Activated naive CD4-positive, alpha-beta T cell treated with anti-CD3 and anti-CD28 coated beads, Interleukin-2, amount 50 U/mL, for 24 hours (primary cell): ENCODE results near the gene TTC34.

Experiments
- H3K27ac Mint-ChIP-seq: one replicate; pipeline ENCODE4 v1.8.0; 2021; ENCODE audit warnings: mild to moderate bottlenecking, mixed read lengths
- H3K27me3 Mint-ChIP-seq: one replicate; pipeline ENCODE4 v1.8.0; 2021; ENCODE audit warnings: mixed read lengths
- H3K36me3 Mint-ChIP-seq: one replicate; pipeline ENCODE4 v1.8.0; 2021; ENCODE audit warnings: mixed read lengths
- H3K4me1 Mint-ChIP-seq: one replicate; pipeline ENCODE4 v1.8.0; 2021; ENCODE audit warnings: mixed read lengths
- H3K4me3 Mint-ChIP-seq: one replicate; pipeline ENCODE4 v1.8.0; 2021; ENCODE audit warnings: mild to moderate bottlenecking, mixed read lengths
- H3K9me3 Mint-ChIP-seq: one replicate; pipeline ENCODE4 v1.8.0; 2021; ENCODE audit warnings: mixed read lengths

The TTC34 gene

GRCh38 chr1:2801535-2802291, at the start of gene TTC34:
TTC34 (minus strand) TSS chr1:2801693; CDS start chr1:2800827, 866 bp downstream.
- no peaks in the 10 kb centered on the region for H3K9me3 Mint-ChIP-seq
- H3K4me3 Mint-ChIP-seq, result no peak within 1 kb of the TSS
- H3K27ac Mint-ChIP-seq, result no peak within 1 kb of the TSS
- H3K27me3 Mint-ChIP-seq, result peaks cover 6% of the 10 kb centered on the region
- H3K36me3 Mint-ChIP-seq, result no peaks in the 10 kb centered on the region
- H3K4me1 Mint-ChIP-seq, result peaks cover 3% of the 10 kb centered on the region

DNA sequence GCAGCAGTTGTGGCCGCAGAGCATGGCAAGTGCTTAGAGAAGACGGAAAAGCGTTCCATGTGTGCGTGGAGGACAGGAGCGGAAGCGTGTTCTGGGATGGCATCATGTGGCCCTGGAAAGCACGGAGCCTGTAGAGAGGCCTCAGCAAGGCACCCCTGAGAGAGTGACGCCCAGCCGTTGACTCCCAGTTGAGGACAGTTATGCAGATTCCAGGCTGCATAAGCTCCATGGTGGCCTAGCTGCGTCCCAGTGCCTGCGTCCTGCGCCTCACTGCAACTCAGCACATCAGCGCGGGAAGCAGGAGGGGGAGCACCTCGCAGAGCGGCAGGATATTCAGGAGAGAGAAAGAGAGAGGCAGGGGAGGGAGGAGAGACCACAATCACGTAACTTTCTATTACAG, 49.0 kb upstream of the TTC34 start:
- Mint-ChIP-seq H3K27ac (no peak overlapping the region), H3K4me3 (no peak overlapping the region)

DNA sequence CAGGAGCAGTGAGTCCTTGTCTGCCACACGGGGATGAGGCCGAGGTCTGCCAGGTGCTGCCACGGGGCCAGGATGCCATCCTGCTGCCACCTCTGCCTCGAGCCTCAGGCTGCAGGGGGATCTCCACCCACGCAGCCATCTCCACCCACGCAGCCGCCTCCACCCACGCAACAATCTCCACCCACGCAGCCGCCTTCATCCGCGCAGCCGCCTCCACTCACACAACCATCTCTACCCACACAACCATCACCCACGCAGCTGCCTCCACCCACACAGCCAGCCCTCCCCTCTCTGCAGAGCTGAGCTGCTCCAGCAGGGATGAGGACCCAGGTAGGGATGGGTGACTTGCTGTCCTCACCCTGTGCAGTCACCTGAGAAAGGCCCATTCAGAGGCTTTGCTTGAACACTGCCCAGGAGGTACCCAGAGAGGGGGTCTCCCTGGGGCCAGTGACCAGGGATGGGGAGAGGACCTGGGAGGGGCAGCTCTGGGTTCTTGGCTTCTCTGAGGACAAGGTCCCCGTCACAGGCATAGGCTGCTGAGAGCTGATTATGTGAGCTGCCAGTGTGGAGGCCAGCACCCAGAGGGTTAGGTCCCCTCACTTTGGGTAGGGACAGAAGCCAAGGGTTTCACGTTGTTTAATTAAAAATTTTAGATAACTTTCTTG, 46.6 kb upstream of the TTC34 start:
- H3K27ac Mint-ChIP-seq, result peak overlapping the region; percentile 62
- peak overlapping the region; percentile 15 for H3K4me3 Mint-ChIP-seq
- no peaks in the 10 kb centered on the region for H3K36me3 Mint-ChIP-seq
- H3K27me3 Mint-ChIP-seq, result peaks cover 2% of the 10 kb centered on the region
- no peaks in the 10 kb centered on the region for H3K9me3 Mint-ChIP-seq
- peaks cover 15% of the 10 kb centered on the region for H3K4me1 Mint-ChIP-seq

More for the DNA sequence above, 49.0 kb upstream of the TTC34 start:
- peaks cover 15% of the 10 kb centered on the region for H3K4me1 Mint-ChIP-seq
- peaks cover 2% of the 10 kb centered on the region for H3K27me3 Mint-ChIP-seq
- no peaks in the 10 kb centered on the region for H3K9me3 Mint-ChIP-seq
- H3K36me3 Mint-ChIP-seq, result no peaks in the 10 kb centered on the region

GRCh38 chr1:2847086-2847985, 45.8 kb upstream of the TTC34 start:
- Mint-ChIP-seq H3K27me3 (peaks cover 2% of the 10 kb centered on the region), H3K4me3 (peak overlapping the region; percentile 15), H3K4me1 (peaks cover 15% of the 10 kb centered on the region), H3K27ac (no peak overlapping the region), H3K9me3 (no peaks in the 10 kb centered on the region), H3K36me3 (no peaks in the 10 kb centered on the region)

- H3K27me3 Mint-ChIP-seq, result peaks cover 2% of the 10 kb centered on the region
These were observed 44.4 kb upstream of the TTC34 start for GRCh38 chr1:2845869-2846268.

GRCh38 chr1:2840036-2840809, 38.7 kb upstream of the TTC34 start:
- Mint-ChIP-seq H3K27me3 (no peaks in the 10 kb centered on the region), H3K9me3 (no peaks in the 10 kb centered on the region), H3K4me1 (peaks cover 23% of the 10 kb centered on the region), H3K36me3 (no peaks in the 10 kb centered on the region), H3K4me3 (peak overlapping the region; percentile 78), H3K27ac (peak overlapping the region; percentile 20)

More at GRCh38 chr1:2845869-2846268, 44.4 kb upstream of the TTC34 start:
- Mint-ChIP-seq H3K4me3 (no peak overlapping the region), H3K4me1 (peaks cover 22% of the 10 kb centered on the region), H3K36me3 (no peaks in the 10 kb centered on the region), H3K27ac (no peak overlapping the region), H3K9me3 (no peaks in the 10 kb centered on the region)

- H3K27ac Mint-ChIP-seq, result no peak overlapping the region
- no peak overlapping the region for H3K4me3 Mint-ChIP-seq
- no peaks in the 10 kb centered on the region for H3K27me3 Mint-ChIP-seq
- no peaks in the 10 kb centered on the region for H3K36me3 Mint-ChIP-seq
- H3K4me1 Mint-ChIP-seq, result peaks cover 26% of the 10 kb centered on the region
- H3K9me3 Mint-ChIP-seq, result no peaks in the 10 kb centered on the region
These were observed 36.3 kb upstream of the TTC34 start for GRCh38 chr1:2837823-2838222.

DNA sequence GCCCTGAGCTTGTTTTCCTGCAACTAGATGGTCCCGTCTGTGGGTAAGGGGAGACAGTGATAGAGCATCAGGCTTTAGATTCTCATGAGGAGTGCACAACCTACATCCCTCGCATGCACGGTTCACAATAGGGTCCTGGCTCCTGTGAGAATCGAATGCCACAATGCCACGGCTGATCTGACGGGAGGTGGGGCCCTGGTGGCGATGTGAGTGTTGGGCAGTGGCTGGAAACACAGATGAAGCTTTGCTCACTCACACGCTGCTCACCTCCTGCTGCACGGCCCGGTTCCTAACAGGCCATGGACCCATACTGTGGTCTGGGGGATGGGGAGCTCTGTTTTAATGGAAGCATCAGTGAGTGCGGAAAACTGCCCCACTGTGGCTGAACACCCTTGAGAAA, 35.8 kb upstream of the TTC34 start:
- Mint-ChIP-seq H3K27me3 (no peaks in the 10 kb centered on the region), H3K27ac (no peak overlapping the region), H3K4me3 (no peak overlapping the region), H3K36me3 (no peaks in the 10 kb centered on the region), H3K9me3 (no peaks in the 10 kb centered on the region), H3K4me1 (peaks cover 26% of the 10 kb centered on the region)

GRCh38 chr1:2836333-2836970, 35.0 kb upstream of the TTC34 start:
- H3K36me3 Mint-ChIP-seq, result no peaks in the 10 kb centered on the region
- H3K4me1 Mint-ChIP-seq, result peaks cover 25% of the 10 kb centered on the region

DNA sequence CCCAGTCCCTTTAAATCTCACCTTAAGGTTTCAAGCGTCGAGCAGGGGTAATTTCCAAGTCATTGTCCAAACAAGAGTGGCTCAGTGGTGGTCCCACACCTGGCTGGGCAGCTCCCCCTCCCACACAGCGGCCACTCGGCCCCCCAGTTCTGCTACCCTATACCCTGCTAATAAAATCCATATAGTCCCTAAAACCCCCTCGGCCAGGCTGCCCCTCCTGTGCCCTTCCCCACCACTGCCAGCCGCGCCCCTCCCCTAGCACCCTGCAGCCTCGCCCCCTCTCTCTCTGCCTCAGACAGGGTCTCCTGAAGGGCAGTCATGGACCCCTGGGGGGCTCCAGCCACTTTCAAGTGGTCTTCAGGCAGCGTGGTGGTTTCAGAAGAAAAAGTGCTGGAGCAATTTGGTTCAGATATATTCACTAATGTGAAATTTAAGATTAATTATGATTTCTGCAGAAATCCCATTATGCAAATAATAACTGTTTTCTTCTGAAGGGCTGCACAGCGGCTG, 34.2 kb upstream of the TTC34 start:
- no peaks in the 10 kb centered on the region for H3K9me3 Mint-ChIP-seq
- H3K4me3 Mint-ChIP-seq, result no peak overlapping the region
- H3K27me3 Mint-ChIP-seq, result no peaks in the 10 kb centered on the region
- H3K27ac Mint-ChIP-seq, result no peak overlapping the region
- peaks cover 18% of the 10 kb centered on the region for H3K4me1 Mint-ChIP-seq
- no peaks in the 10 kb centered on the region for H3K36me3 Mint-ChIP-seq

More at GRCh38 chr1:2836333-2836970, 35.0 kb upstream of the TTC34 start:
- no peaks in the 10 kb centered on the region for H3K27me3 Mint-ChIP-seq
- no peak overlapping the region for H3K27ac Mint-ChIP-seq
- H3K4me3 Mint-ChIP-seq, result no peak overlapping the region
- H3K9me3 Mint-ChIP-seq, result no peaks in the 10 kb centered on the region

DNA sequence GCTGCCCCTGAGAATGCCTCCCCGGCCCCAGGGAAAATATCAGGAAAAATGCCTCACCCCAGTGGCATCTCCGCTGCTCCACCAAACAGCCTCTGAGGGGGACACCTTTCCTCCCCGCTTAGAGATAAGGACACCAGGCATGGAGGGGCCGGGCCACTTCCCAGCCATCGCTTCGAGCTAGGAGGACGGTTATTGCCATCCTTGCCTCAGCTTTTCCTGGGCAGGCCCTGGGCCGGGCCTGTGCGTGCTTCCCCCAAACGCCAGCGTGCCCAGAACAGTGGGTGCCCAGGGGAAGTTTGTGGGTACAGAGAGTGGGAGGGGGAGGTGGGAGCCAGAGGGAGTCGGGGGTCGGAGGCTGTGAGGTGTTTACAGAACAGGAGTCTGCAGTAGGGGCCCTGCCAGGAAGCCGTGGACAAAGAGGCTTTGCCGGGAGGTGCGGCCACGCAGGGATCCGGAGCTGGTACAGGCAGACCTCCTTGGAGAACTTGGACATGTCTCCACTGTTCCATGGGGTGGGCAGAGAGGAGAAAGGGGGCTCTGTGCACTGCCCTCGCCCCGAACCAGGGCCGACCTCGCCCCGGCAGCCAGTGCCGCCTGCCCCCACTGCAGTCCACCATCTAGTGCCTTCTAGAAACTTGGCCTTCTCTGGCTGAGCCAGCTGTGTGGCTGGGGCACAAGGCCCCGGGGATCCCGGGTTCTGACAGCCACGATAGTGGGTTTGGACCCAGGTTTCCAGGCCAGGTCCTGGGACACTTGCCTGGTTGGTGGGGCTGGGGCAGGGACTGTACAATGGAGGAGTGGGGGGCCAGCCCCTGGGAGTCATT, 33.5 kb upstream of the TTC34 start:
- no peak overlapping the region for H3K27ac Mint-ChIP-seq
- H3K27me3 Mint-ChIP-seq, result no peaks in the 10 kb centered on the region

GRCh38 chr1:2834146-2834475, 32.6 kb upstream of the TTC34 start:
- no peak overlapping the region for H3K27ac Mint-ChIP-seq
- H3K4me1 Mint-ChIP-seq, result peaks cover 3% of the 10 kb centered on the region
- H3K36me3 Mint-ChIP-seq, result no peaks in the 10 kb centered on the region
- H3K9me3 Mint-ChIP-seq, result no peaks in the 10 kb centered on the region
- no peak overlapping the region for H3K4me3 Mint-ChIP-seq
- no peaks in the 10 kb centered on the region for H3K27me3 Mint-ChIP-seq

More for the DNA sequence above, 33.5 kb upstream of the TTC34 start:
- no peaks in the 10 kb centered on the region for H3K9me3 Mint-ChIP-seq
- H3K36me3 Mint-ChIP-seq, result no peaks in the 10 kb centered on the region
- H3K4me1 Mint-ChIP-seq, result peaks cover 10% of the 10 kb centered on the region
- no peak overlapping the region for H3K4me3 Mint-ChIP-seq

- Mint-ChIP-seq H3K9me3 (no peaks in the 10 kb centered on the region), H3K36me3 (no peaks in the 10 kb centered on the region), H3K27me3 (no peaks in the 10 kb centered on the region), H3K4me1 (peaks cover 3% of the 10 kb centered on the region), H3K4me3 (no peak overlapping the region), H3K27ac (no peak overlapping the region)
These were observed 32.1 kb upstream of the TTC34 start for GRCh38 chr1:2833454-2834145.
